Stimulated activated CD4-positive, alpha-beta T cell treated with anti-CD3 and anti-CD28 coated beads, TNF-alpha, amount 100 ng/mL, for 4 hours (primary cell): ENCODE data around the gene SH3BGRL2.

ENCODE experiments used
- DNase-seq, 3 experiments: peaks; one replicate each; pipeline ENCODE4 v3.0.0-alpha.2; 2020; ENCODE audit warnings: low read depth in 3 of 3

Gene SH3BGRL2

DNA sequence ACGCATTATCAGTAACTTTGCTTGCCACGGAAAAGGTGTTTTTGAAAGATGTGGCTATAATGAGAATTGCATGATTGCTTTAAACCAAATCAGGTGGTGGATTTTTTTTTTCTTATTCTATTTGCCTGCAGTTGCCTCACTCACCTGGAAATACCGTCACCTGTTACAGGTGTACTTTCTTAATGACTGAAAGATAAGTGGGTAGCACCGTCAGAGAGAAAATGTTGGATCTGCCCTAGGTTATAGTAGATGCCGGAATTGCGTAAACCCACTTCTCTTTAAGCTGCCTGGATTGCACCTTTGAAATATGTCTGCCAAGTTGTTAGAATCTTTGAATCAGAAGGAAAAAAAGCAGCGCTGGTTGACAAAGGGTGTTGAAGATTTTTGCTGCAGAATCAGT is 68.5 kb downstream of the SH3BGRL2 start:
- no peak for DNase-seq

- peak in 1 of 3 experiments; percentile 1 for DNase-seq
These were observed 71.6 kb downstream of the SH3BGRL2 start for GRCh38 chr6:79702691-79703090.

GRCh38 chr6:79704200-79704599 is 73.1 kb downstream of the SH3BGRL2 start:
- DNase-seq, result no peak

DNA sequence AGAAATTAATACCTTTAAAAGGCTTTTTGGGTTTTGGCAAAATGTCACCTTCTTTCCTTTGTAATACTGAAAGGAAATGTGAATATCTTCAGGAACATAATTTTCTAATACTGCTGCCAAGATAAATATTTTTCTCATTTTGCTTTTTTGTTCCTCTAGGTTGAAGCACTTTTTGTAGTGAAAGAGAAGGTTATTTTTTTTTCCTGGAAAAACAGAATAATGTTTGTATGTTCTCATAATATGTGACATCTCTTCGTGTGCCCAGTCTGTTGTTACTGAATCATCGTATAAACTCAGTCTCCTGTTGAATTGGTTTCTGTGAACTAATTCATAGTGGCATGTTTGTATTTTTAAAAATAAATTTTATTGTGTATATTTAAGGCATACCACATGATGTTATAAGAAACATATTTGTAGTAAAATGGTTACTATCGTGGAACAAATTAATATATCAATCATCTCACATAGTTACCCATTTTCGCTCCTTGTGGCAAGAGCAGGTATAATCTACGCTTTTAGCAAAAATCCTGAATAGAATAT is 74.4 kb downstream of the SH3BGRL2 start:
- no peak for DNase-seq

- DNase-seq, result no peak
These were observed 75.4 kb downstream of the SH3BGRL2 start for GRCh38 chr6:79706527-79706926.

GRCh38 chr6:79707621-79708020 is 76.5 kb downstream of the SH3BGRL2 start:
- DNase-seq, result no peak

- DNase-seq, result no peak
These were observed 77.1 kb downstream of the SH3BGRL2 start for GRCh38 chr6:79708095-79708791.

GRCh38 chr6:79710127-79710526 is 79.0 kb downstream of the SH3BGRL2 start:
- DNase-seq, result no peak

DNA sequence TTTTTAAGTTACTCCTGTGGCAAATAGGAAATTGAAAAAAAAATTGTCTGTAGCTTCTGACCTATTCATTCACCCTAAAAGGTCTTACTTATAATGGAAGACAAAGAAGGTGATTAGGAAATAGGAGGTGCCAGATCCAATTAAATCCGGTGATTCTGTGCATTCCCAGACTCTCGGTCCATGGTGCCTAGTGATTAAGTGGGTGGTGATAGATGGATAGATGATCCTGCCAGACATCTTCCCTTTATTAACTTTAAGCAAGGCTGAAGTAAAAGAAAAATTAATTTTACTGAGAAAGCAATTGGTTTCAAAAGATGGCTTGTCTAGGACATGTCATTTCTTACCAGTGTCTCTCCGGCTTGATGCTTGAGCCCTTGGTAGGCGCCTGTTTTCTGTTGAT is 80.0 kb downstream of the SH3BGRL2 start:
- no peak for DNase-seq

- no peak for DNase-seq
These were observed 81.0 kb downstream of the SH3BGRL2 start for GRCh38 chr6:79712144-79712543.

DNA sequence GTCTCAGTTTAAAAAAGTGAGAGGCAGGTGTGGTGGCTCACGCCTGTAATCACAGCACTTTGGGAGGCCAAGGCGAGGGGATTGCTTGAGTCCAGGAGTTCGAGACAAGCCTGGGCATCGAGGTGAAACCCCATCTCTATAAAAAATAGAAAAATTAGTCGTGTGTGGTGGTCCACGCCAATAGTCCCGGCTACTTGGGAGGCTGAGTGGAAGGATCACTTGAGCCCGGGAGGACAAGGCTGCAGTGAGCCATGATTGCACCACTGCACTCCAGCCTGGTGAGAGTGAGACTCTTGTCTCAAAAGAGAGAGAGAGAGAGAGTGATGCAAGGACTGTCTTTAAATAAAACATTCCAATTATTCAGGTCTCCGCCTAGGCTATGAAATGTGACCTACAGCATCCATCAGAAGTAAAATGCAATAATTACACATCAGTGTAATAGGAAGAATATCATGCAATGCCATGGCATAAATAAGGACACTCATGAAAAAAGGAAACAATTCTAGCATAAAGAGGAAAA is 81.5 kb downstream of the SH3BGRL2 start:
- DNase-seq, result no peak

GRCh38 chr6:79713701-79714322 is 82.7 kb downstream of the SH3BGRL2 start:
- DNase-seq, result peak in 2 of 3 experiments; percentile 10 to 20

DNA sequence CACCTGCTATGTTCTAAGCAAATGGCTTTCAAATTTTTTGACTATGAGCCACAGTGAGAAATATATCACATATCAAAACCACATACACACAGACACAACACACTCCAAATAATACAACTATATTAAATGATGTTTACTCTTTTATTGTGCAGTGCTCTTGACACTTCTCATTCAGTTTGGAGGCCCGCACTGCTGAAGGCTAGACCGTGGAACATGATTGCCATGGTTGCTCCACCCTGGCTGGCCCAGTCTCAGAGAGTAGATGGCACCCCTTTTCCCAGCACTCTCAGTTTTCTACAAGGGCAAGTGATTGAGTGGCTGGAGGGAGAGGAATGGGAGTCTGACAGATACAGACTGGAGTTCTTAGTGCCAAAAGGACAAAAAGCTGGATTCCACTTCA is 86.9 kb downstream of the SH3BGRL2 start:
- DNase-seq, result no peak

DNA sequence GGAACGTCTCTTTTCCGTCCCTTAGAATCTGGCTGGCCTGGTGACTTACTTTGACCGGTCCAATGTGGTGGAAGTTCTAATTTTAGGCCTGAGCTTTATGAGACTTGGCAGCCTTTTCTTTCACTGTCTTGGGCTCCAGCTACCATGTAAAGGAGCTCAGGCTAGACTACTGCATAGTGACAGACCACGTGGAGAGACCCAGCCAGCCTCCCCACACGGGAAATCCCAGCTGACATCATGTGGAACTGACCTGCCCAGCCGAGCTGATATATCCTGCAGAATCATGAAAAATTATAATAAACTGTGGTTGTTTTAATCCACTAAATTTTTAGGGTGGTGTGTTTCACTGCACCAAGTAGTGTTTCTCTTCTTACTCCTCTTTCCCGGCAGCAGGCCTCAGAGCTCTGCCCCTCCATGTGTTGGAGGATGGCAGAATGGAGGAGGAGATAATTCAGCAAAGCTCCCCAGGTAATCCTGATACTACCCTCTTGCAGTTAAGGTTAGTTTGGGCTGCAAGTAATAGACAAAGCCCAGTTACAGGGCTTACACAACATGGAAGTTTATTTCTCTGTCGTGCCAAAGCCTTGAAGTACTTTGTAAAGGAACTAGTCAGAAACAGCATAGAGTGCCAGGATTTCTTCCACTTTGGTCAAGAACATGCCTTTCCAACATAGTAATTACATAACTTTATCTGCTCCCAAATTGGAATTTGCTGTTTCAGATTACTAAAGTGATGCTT is 87.5 kb downstream of the SH3BGRL2 start:
- DNase-seq, result no peak

DNA sequence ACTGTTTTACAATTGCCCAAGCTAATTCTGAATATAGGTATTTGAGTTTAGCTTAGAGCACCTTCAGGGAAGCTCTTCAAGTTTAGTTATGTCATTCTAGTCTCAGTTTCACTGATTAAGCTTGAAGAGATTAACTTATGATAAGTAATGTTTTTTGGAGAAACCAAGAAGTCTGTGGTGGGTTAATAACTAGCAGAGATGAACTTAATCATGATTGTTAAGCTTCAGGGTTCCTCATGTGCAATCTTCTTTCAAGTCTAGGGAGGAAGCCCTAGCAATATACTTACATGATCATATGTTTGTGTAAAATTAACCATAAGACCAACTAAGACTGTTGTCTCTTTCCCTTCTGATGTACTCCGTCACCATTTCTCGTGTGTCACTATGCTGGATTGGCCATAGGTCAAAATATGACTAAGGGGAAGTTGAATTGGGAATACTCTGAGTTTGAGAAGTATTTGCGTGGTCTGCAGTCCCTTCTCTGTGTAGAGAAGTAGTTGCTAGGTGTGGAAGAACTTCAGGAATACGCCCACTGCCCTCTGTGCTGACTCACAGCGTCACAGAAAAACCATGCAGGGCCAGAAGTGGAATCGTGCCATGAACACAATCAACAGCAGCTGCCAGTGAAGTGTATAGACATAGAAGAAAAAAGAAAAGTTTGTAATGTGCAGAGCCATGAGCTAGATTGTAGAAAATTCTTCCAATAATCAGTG is 88.3 kb downstream of the SH3BGRL2 start:
- no peak for DNase-seq

- DNase-seq, result no peak
These were observed 93.7 kb downstream of the SH3BGRL2 start for GRCh38 chr6:79724816-79725215.

GRCh38 chr6:79731471-79731870 is 100.3 kb downstream of the SH3BGRL2 start:
- no peak for DNase-seq

DNA sequence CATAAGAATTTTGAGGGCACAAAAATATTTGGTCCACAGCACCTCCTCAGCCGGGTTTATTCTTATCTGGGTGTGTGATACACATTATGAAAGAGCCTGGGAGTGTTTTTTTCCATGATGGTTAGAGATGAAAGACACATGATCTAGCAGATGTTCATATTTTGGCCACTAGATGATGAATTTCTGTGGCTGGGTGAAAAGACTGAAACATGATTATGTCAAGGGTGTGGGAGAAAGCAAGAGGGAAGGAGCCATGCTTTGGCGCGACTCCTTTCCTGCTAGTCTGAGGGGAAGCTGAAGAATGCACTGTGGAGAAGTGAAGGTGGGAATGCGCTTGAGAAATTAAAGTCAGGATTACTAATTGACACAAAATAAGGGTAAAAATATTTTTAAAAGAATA is 102.3 kb downstream of the SH3BGRL2 start:
- no peak for DNase-seq

DNA sequence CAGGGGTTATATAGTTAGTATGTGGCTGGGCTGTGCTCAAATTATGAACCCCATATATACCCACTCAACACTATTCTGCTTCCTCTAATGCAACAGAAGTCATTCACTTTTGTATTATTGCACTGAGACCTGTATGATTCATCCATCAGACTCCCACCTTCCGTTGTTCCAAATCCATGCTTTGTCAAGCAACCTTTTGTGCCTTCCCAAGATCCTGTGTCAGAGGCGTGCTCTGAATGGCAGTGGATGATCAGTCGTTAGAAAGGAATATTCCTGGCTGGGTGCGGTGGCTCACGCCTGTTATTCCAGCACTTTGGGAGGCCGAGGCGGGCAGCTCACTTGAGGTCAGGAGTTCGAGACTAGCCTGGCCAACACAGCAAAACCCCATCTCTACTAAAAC is 103.2 kb downstream of the SH3BGRL2 start:
- no peak for DNase-seq

DNA sequence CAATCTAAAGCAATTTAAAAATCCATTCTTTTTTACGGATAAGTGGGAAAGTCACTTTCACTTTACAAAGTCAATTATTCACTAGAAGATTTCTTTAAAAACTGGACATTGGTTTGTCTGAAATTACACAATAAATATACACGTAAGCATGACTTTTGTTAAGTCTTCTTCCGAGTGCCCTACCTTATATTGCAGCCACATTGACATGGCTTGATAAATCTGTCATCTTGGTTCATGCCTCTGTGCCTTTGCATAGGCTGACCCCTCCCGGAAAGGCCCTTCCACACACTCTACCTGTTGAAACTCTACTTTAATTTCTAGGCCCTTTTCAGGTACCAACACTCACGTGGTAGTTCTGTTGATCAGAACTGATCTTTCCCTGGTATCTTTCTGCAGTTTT is 104.1 kb downstream of the SH3BGRL2 start:
- DNase-seq, result no peak

GRCh38 chr6:79737172-79737571 is 106.0 kb downstream of the SH3BGRL2 start:
- no peak for DNase-seq

- no peak for DNase-seq
These were observed 110.9 kb downstream of the SH3BGRL2 start for GRCh38 chr6:79742030-79742429.
